IMR-90 (cell line): ENCODE measurements around the gene KLK8. TPM values are rescaled to one million over a fixed set of nuclear protein-coding genes. Genes with fewer than 3 reads are reported as not detected.

ENCODE experiments used
- ATAC-seq: fragments of 200-7000 bp; cut with Tn5 transposase; 2 replicates; pipeline ENCODE4 v1.9.1; 2020; ENCODE audit warnings: low read depth, mild to moderate bottlenecking, moderate library complexity
- BruUV-seq: library from RNA; stranded (reverse); fragments of 400-500 nt; replicated peaks from 2 replicates; lab custom pipeline; 2021; lab: Mats Ljungman, UMichigan
- CTCF ChIA-PET: fragments of 300-600 bp; formaldehyde crosslinking; extraction: SDS; loops from one replicate; lab custom pipeline; 2021; ENCODE audit warnings: antibody characterized with exemption; lab: Yijun Ruan, JAX
- POLR2A ChIA-PET: fragments of 300-600 bp; sonication (Branson Sonifier 250); formaldehyde crosslinking; loops from one replicate; lab custom pipeline; 2022; ENCODE audit warnings: antibody characterized with exemption; ENCODE audit not compliant: unreplicated experiment; lab: Charles Lee
- DNase-seq: peaks from one replicate; pipeline ENCODE4 v3.0.0; 2013
- H2AFZ ChIP-seq: replicated peaks from 2 replicates; pipeline ENCODE3; 2013; ENCODE audit warnings: low read length, mild to moderate bottlenecking; ENCODE audit not compliant: poor library complexity
- H2AK5ac ChIP-seq: 2 replicates; pipeline ENCODE4 v1.6.1; 2013; ENCODE audit warnings: low read depth, low read length, inconsistent platforms
- H2AK9ac ChIP-seq: replicated peaks from 2 replicates; pipeline ENCODE3; 2013; ENCODE audit warnings: mild to moderate bottlenecking, low read depth, low read length, moderate library complexity; ENCODE audit not compliant: poor library complexity
- H2BK120ac ChIP-seq: 2 replicates; pipeline ENCODE4 v1.6.1; 2013; ENCODE audit warnings: low read depth, low read length, inconsistent platforms
- H2BK15ac ChIP-seq: 3 replicates; pipeline ENCODE4 v1.6.1; 2013; ENCODE audit warnings: low read depth, low read length, inconsistent platforms
- H2BK20ac ChIP-seq: 2 replicates; pipeline ENCODE4 v1.6.1; 2013; ENCODE audit warnings: low read depth, mild to moderate bottlenecking, inconsistent platforms, low read length, moderate library complexity
- H2BK5ac ChIP-seq: 2 replicates; pipeline ENCODE4 v1.6.1; 2013; ENCODE audit warnings: mild to moderate bottlenecking, low read depth, low read length, inconsistent platforms; ENCODE audit not compliant: poor library complexity, severe bottlenecking
- H3K14ac ChIP-seq: replicated peaks from 2 replicates; pipeline ENCODE4 v1.6.1; 2013; ENCODE audit warnings: low read depth, low read length, inconsistent platforms
- H3K18ac ChIP-seq: 2 replicates; pipeline ENCODE4 v1.6.1; 2013; ENCODE audit warnings: low read depth, low read length, control low read depth
- H3K23ac ChIP-seq: 2 replicates; pipeline ENCODE4 v1.6.1; 2013; ENCODE audit warnings: low read depth, low read length, inconsistent platforms
- H3K27ac ChIP-seq: 2 replicates; pipeline ENCODE4 v1.5.1; 2013; ENCODE audit warnings: mild to moderate bottlenecking, control low read depth, low read length; ENCODE audit not compliant: insufficient read depth
- H3K27me3 ChIP-seq: 2 replicates; pipeline ENCODE4 v1.6.1; 2013; ENCODE audit warnings: low read length; ENCODE audit not compliant: control insufficient read depth, insufficient read depth
- H3K36me3 ChIP-seq: 2 replicates; pipeline ENCODE4 v1.6.1; 2013; ENCODE audit warnings: low read length, mixed read lengths; ENCODE audit not compliant: control insufficient read depth, insufficient read depth
- H3K4ac ChIP-seq: 2 replicates; pipeline ENCODE4 v1.6.1; 2013; ENCODE audit warnings: low read depth, low read length, inconsistent platforms
- H3K4me1 ChIP-seq: 2 replicates; pipeline ENCODE4 v1.6.1; 2013; ENCODE audit warnings: low read length, mixed read lengths; ENCODE audit not compliant: control insufficient read depth, insufficient read depth
- H3K4me2 ChIP-seq: 2 replicates; pipeline ENCODE4 v1.6.1; 2013; ENCODE audit warnings: low read depth, mild to moderate bottlenecking, control low read depth, low read length, moderate library complexity
- H3K4me3 ChIP-seq: 2 replicates; pipeline ENCODE4 v1.5.1; 2013; ENCODE audit warnings: low read depth, mild to moderate bottlenecking, control low read depth, low read length, moderate library complexity; ENCODE audit not compliant: insufficient read depth
- H3K56ac ChIP-seq: 2 replicates; pipeline ENCODE4 v1.6.1; 2013; ENCODE audit warnings: low read length, inconsistent platforms; ENCODE audit not compliant: insufficient read depth; ENCODE audit errors: extremely low read depth
- H3K79me1 ChIP-seq, 2 experiments: 2 replicates each; pipeline ENCODE4 v1.6.1; 2013; ENCODE audit warnings: low read length in 2 of 2, inconsistent platforms in 1 of 2, low read depth in 1 of 2
- H3K9ac ChIP-seq: 2 replicates; pipeline ENCODE4 v1.6.1; 2013; ENCODE audit warnings: low read depth, low read length, control low read depth
- H3K9me1 ChIP-seq: 2 replicates; pipeline ENCODE4 v1.6.1; 2013; ENCODE audit warnings: low read length, inconsistent platforms; ENCODE audit not compliant: insufficient read depth
- H3K9me3 ChIP-seq: 2 replicates; pipeline ENCODE4 v1.6.1; 2013; ENCODE audit warnings: low read length; ENCODE audit not compliant: control insufficient read depth, insufficient read depth
- H4K20me1 ChIP-seq: 2 replicates; pipeline ENCODE4 v1.6.1; 2013; ENCODE audit warnings: low read length, inconsistent platforms; ENCODE audit not compliant: insufficient read depth
- H4K5ac ChIP-seq: 2 replicates; pipeline ENCODE4 v1.6.1; 2013; ENCODE audit warnings: mild to moderate bottlenecking, low read depth, low read length, control low read depth
- H4K8ac ChIP-seq, 2 experiments: 2 replicates each; pipeline ENCODE4 v1.6.1; 2013; ENCODE audit warnings: low read depth in 2 of 2, low read length in 2 of 2, control low read depth in 1 of 2, inconsistent platforms in 1 of 2
- H4K91ac ChIP-seq: 2 replicates; pipeline ENCODE4 v1.6.1; 2013; ENCODE audit warnings: low read depth, low read length, inconsistent platforms; ENCODE audit not compliant: insufficient read depth
- BHLHE40 ChIP-seq: fragments of 150-350 bp; IDR thresholded peaks from 2 replicates; pipeline ENCODE4 v1.6.1; 2016; ENCODE audit warnings: mild to moderate bottlenecking, low read depth, low read length
- CEBPB ChIP-seq: IDR thresholded peaks from 2 replicates; pipeline ENCODE4 v1.6.1; 2012; ENCODE audit warnings: low read depth, low read length, improper control_type of control experiment
- CHD1 ChIP-seq: IDR thresholded peaks from 2 replicates; pipeline ENCODE4 v1.6.1; 2012; ENCODE audit warnings: low read depth, low read length, improper control_type of control experiment
- CTCF ChIP-seq: conservative IDR thresholded peaks from 2 replicates; pipeline ENCODE4 v1.5.1; 2012; ENCODE audit warnings: mild to moderate bottlenecking, low read depth, low read length, improper control_type of control experiment
- FOS ChIP-seq: fragments of 150-350 bp; IDR thresholded peaks from 2 replicates; pipeline ENCODE4 v1.6.1; 2016; ENCODE audit warnings: low read depth, low read length
- MAFK ChIP-seq: IDR thresholded peaks from 2 replicates; pipeline ENCODE4 v1.6.1; 2012; ENCODE audit warnings: low read depth, low read length, improper control_type of control experiment
- MAZ ChIP-seq: IDR thresholded peaks from 2 replicates; pipeline ENCODE4 v1.6.1; 2012; ENCODE audit warnings: low read depth, mild to moderate bottlenecking, low read length, improper control_type of control experiment, moderate library complexity, borderline replicate concordance
- MXI1 ChIP-seq: IDR thresholded peaks from 2 replicates; pipeline ENCODE4 v1.6.1; 2012; ENCODE audit warnings: low read depth, mild to moderate bottlenecking, low read length, moderate library complexity, borderline replicate concordance
- NFE2L2 ChIP-seq: fragments of 150-350 bp; IDR thresholded peaks from 2 replicates; pipeline ENCODE4 v1.6.1; 2016; ENCODE audit warnings: low read depth, mild to moderate bottlenecking, low read length
- POLR2A ChIP-seq: IDR thresholded peaks from 2 replicates; pipeline ENCODE4 v1.6.1; 2012; ENCODE audit warnings: mild to moderate bottlenecking, low read depth, low read length
- RAD21 ChIP-seq: IDR thresholded peaks from 2 replicates; pipeline ENCODE4 v1.6.1; 2012; ENCODE audit warnings: low read length, improper control_type of control experiment
- RCOR1 ChIP-seq: IDR thresholded peaks from 2 replicates; pipeline ENCODE4 v1.6.1; 2012; ENCODE audit warnings: mild to moderate bottlenecking, low read length, improper control_type of control experiment; ENCODE audit not compliant: insufficient replicate concordance
- RFX5 ChIP-seq: IDR thresholded peaks from 2 replicates; pipeline ENCODE4 v1.8.0; 2012; ENCODE audit warnings: low read depth, mild to moderate bottlenecking, low read length, moderate library complexity
- SMC3 ChIP-seq: fragments of 150-350 bp; IDR thresholded peaks from 2 replicates; pipeline ENCODE4 v1.6.1; 2016; ENCODE audit warnings: low read depth, mild to moderate bottlenecking, antibody characterized with exemption, low read length, moderate library complexity
- USF2 ChIP-seq: fragments of 150-350 bp; IDR thresholded peaks from 2 replicates; pipeline ENCODE4 v1.6.1; 2017; ENCODE audit warnings: mild to moderate bottlenecking, antibody characterized with exemption, low read length, low read depth
- WGBS, 2 experiments: methylation state at CpG; one replicate each; pipeline versions ENCODE4 v1.1.5 to v1.1.7; 2013; ENCODE audit warnings: missing lambda C conversion rate in 2 of 2; ENCODE audit not compliant: insufficient read length in 1 of 2; ENCODE audit errors: extremely low coverage in 2 of 2; 5-methylcytosine and 5-hydroxymethylcytosine counted together
- dilution Hi-C: fragments of 300-500 bp; cut with HindIII; formaldehyde crosslinking; loops from one replicate; pipeline ENCODE4 v1.14.3; 2018; ENCODE audit warnings: low sequenced_read_pairs; ENCODE audit not compliant: unreplicated experiment
- in situ Hi-C: fragments of 300-500 bp; cut with MboI; formaldehyde crosslinking; loops from 3 replicates; pipeline ENCODE4 v1.14.3; 2019; ENCODE audit warnings: low sequenced_read_pairs, inconsistent platforms, mixed read lengths
- intact Hi-C: fragments of 100-400 bp; cut with micrococcal nuclease; formaldehyde crosslinking; loops from 2 replicates; pipeline ENCODE4 v1.10.0; 2022
- polyA plus RNA-seq, 3 experiments: library from polyadenylated mRNA; depleted of rRNA; stranded (reverse); fragments of >200 nt; gene quantifications; 2 replicates each; pipeline ENCODE4 v1.2.3, GENCODE V29; 2012; ENCODE audit warnings: low replicate concordance in 1 of 3
- total RNA-seq: library from RNA; depleted of rRNA; stranded (reverse); fragments of >200 nt; gene quantifications from 2 replicates; pipeline ENCODE4 v1.2.3, GENCODE V29; 2012
- TF ChIP-seq, protein P1 (sequence below): fragments of 150-350 bp; IDR thresholded peaks from 2 replicates; pipeline ENCODE4 v1.6.1; 2016; ENCODE audit warnings: low read depth, mild to moderate bottlenecking, low read length, moderate library complexity, borderline replicate concordance

Gene KLK8
- total and polyA plus RNA-seq, 2 of the 4 experiments (the other 2 are of a cell fraction): not detected

DNA sequence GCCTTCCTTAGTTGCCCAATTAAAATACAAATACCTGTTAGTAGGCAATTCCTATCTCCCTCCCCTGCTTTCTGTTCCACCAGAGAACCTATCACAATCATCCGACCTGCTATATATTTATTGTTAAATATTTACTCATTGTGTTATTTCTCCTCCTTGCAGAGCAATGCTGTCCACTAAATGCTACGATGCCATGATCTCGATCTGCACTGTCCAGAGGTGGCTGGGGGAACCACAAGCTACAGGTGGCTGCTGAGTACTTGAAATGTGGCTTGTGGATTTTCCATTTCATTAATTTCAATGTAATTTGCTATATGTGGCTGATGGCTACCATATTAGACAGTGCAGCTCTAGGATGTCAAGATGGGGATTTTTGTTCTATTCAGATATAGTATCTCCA is 37.1 kb downstream of the KLK8 start:
- CTCF ChIA-PET: no interaction called here
- TF ChIP-seq BHLHE40 (no peak), NFE2L2 (no peak), CHD1 (no peak), CTCF (no peak), RAD21 (no peak), SMC3 (no peak), MAZ (no peak), MAFK (no peak), RFX5 (no peak), POLR2A (no peak), RCOR1 (no peak), MXI1 (no peak), CEBPB (no peak), USF2 (no peak), FOS (no peak)
- TF ChIP-seq, protein P1, sequence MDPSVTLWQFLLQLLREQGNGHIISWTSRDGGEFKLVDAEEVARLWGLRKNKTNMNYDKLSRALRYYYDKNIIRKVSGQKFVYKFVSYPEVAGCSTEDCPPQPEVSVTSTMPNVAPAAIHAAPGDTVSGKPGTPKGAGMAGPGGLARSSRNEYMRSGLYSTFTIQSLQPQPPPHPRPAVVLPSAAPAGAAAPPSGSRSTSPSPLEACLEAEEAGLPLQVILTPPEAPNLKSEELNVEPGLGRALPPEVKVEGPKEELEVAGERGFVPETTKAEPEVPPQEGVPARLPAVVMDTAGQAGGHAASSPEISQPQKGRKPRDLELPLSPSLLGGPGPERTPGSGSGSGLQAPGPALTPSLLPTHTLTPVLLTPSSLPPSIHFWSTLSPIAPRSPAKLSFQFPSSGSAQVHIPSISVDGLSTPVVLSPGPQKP: no peak
- ATAC-seq: no peak

More for the DNA sequence above, 37.1 kb downstream of the KLK8 start:
- in situ Hi-C loops: no loop called here
- Histone ChIP-seq H3K4me3 (no peak overlapping the region), H2BK20ac (no peak overlapping the region), H3K27ac (no peak overlapping the region), H2BK15ac (no peak overlapping the region), H3K9ac (no peak overlapping the region), H2BK120ac (no peak overlapping the region), H3K4me1 (no peaks in the 10 kb centered on the region), H3K23ac (no peak overlapping the region), H4K8ac (no peak overlapping the region), H4K91ac (no peak overlapping the region), H2AK5ac (no peak overlapping the region), H2AK9ac (no peak overlapping the region), H3K36me3 (no peaks in the 10 kb centered on the region), H3K9me1 (no peaks in the 10 kb centered on the region), H3K27me3 (no peaks in the 10 kb centered on the region), H3K9me3 (peaks cover 13% of the 10 kb centered on the region; the same call in 1 of the 2 replicates), H3K56ac (no peak overlapping the region), H3K4me2 (no peak overlapping the region), H4K20me1 (no peaks in the 10 kb centered on the region), H3K79me1 (no peaks in the 10 kb centered on the region), H2AFZ (no peak overlapping the region), H3K4ac (no peak overlapping the region), H3K14ac (no peak overlapping the region), H3K18ac (no peak overlapping the region), H2BK5ac (no peak overlapping the region), H4K5ac (no peak overlapping the region)
- no TSS peak for BruUV-seq
- POLR2A ChIA-PET: no interaction called here
- no CpG with 5 or more reads among the region's 3 CpGs for WGBS, 2 experiments
- intact Hi-C loops: no loop called here
- DNase-seq: no peak
- dilution Hi-C loops: no loop called here
